Type B pancreatic cell (in vitro differentiated cells): ENCODE data around the gene COL8A2. TPM values are rescaled to one million over a fixed set of nuclear protein-coding genes. Genes with fewer than 3 reads are reported as not detected.

ENCODE experiments used
- DNase-seq: peaks from one replicate; pipeline ENCODE4 v3.0.0; 2021; ENCODE audit warnings: mixed read lengths; ENCODE audit not compliant: unreplicated experiment; ENCODE audit errors: extremely low spot score
- H3K27ac Mint-ChIP-seq: 2 replicates; pipeline ENCODE4 v1.8.0; 2021; ENCODE audit warnings: mild to moderate bottlenecking, mixed read lengths
- H3K27me3 Mint-ChIP-seq: 2 replicates; pipeline ENCODE4 v1.8.0; 2021; ENCODE audit warnings: mixed read lengths
- H3K36me3 Mint-ChIP-seq: 2 replicates; pipeline ENCODE4 v1.8.0; 2021; ENCODE audit warnings: mixed read lengths
- H3K4me1 Mint-ChIP-seq: one replicate; pipeline ENCODE4 v1.8.0; 2021; ENCODE audit warnings: mixed read lengths; ENCODE audit not compliant: unreplicated experiment
- H3K4me3 Mint-ChIP-seq: 2 replicates; pipeline ENCODE4 v1.8.0; 2021; ENCODE audit warnings: mild to moderate bottlenecking, mixed read lengths
- H3K9me3 Mint-ChIP-seq: 2 replicates; pipeline ENCODE4 v1.8.0; 2021; ENCODE audit warnings: mixed read lengths
- total RNA-seq: library from RNA; stranded (reverse); gene quantifications from 2 replicates; pipeline ENCODE4 v1.2.1, GENCODE V29; 2021; ENCODE audit warnings: low replicate concordance
- TF ChIP-seq, protein P1 (sequence below): fragments of 200-600 bp; sonication (generic); conservative IDR thresholded peaks from 2 replicates; pipeline ENCODE4 v1.5.0; 2021; ENCODE audit warnings: antibody characterized with exemption, mild to moderate bottlenecking

The COL8A2 gene
- total RNA-seq, 1 donor from 2014 or later: 2.5 TPM

DNA sequence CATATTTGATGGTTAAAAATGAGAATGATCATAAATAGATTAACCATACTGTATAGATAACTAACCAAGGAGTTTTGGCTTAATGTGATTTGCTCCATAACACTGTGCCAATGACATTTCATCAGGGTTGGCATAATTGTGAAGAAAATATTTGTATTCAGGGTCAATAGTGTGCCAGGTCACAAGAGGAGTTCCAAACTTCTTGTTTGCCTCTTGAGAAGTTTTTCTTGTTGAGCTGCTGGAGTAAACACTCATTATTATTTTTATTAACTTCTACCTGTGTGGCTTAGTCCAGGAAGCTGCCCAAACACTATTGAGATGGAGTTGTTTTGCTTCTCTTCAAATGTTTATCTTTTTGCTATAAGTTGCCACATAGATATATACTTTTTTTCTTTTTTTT is 38.4 kb upstream of the COL8A2 start:
- Mint-ChIP-seq H3K4me1 (peaks cover 48% of the 10 kb centered on the region), H3K4me3 (no peak overlapping the region), H3K36me3 (peaks cover 28% of the 10 kb centered on the region), H3K9me3 (no peaks in the 10 kb centered on the region), H3K27ac (peak overlapping the region; percentile 99), H3K27me3 (no peaks in the 10 kb centered on the region)
- TF ChIP-seq, protein P1, sequence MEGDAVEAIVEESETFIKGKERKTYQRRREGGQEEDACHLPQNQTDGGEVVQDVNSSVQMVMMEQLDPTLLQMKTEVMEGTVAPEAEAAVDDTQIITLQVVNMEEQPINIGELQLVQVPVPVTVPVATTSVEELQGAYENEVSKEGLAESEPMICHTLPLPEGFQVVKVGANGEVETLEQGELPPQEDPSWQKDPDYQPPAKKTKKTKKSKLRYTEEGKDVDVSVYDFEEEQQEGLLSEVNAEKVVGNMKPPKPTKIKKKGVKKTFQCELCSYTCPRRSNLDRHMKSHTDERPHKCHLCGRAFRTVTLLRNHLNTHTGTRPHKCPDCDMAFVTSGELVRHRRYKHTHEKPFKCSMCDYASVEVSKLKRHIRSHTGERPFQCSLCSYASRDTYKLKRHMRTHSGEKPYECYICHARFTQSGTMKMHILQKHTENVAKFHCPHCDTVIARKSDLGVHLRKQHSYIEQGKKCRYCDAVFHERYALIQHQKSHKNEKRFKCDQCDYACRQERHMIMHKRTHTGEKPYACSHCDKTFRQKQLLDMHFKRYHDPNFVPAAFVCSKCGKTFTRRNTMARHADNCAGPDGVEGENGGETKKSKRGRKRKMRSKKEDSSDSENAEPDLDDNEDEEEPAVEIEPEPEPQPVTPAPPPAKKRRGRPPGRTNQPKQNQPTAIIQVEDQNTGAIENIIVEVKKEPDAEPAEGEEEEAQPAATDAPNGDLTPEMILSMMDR: no peak
- no peak for DNase-seq

DNA sequence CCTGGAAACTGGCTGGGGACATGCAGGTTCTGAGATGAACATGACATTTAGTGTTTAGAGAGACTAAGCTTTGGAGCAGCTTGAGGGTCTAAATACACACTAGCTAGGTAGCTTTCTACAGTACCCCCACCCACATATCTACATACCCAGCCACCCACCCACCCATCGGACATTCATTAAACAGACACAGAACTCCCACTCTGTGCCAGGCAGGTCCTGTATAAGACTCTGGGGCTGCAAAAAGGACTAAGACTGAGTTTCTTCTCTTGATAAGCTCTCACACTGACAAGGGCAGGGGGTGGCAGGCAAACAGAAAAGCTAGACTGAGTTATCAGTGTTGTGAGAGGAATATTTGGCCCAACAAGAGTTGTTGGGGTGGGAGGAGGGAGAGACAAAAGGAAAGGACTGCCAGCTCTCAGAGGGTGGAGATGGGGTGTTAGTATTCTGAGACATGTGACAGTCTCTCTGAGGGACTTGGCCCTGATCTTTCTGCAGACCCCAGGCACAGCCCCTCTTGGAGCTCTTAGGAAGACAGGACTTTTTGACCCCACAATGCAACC is 37.7 kb upstream of the COL8A2 start:
- peaks cover 52% of the 10 kb centered on the region for H3K4me1 Mint-ChIP-seq
- H3K4me3 Mint-ChIP-seq: peak overlapping the region; percentile 78
- DNase-seq: no peak
- no peaks in the 10 kb centered on the region for H3K27me3 Mint-ChIP-seq
- TF ChIP-seq, protein P1: no peak
- H3K36me3 Mint-ChIP-seq: peaks cover 29% of the 10 kb centered on the region
- H3K9me3 Mint-ChIP-seq: no peaks in the 10 kb centered on the region
- peak overlapping the region; percentile 99 for H3K27ac Mint-ChIP-seq

DNA sequence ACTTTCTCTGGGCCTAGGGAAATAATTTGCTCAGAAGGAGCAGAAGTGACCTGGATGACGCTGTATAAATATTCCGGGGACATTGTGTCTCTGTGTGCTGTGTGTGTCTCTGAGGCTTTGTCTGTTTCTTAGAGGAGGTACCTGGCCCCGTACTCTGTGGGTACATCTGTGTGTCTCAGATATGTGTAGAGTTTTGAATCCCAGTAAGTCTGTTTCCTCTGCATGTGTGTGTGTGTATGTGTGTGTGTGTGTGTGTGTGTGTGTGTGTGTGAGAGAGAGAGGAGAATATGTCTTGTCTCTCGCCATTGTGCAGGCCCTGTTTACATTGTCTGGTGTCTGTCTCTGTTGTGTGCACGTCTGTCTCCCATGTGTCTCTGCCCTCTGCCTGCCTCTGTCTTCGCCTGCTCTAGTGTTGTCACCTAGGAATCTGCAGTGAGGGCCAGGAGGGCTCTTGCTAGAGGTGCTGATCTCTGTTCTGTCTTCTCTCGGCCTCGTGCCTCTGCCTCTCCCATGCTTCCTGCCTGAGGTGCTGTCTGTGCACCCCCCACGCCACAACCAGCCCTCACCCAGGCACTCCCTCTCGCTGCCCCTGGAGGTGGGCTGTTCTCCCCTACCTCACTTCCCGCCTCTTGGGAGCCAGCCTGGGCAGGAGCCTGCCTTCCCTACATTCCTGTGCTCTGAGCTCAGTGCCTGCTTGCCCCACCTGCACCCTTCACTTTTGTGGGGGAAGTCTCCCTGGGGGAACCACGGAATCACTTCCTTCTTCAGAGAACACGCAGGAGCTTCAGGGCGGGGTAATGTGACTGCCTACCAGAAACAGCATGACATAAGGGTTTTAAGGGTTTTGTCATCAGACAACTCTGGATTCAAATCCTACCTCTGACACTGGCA is 36.9 kb upstream of the COL8A2 start:
- peaks cover 54% of the 10 kb centered on the region for H3K4me1 Mint-ChIP-seq
- H3K36me3 Mint-ChIP-seq: peaks cover 25% of the 10 kb centered on the region
- no peaks in the 10 kb centered on the region for H3K27me3 Mint-ChIP-seq
- DNase-seq: no peak
- TF ChIP-seq, protein P1: no peak
- no peaks in the 10 kb centered on the region for H3K9me3 Mint-ChIP-seq
- H3K27ac Mint-ChIP-seq: peak overlapping the region; percentile 99
- peak overlapping the region; percentile 78 for H3K4me3 Mint-ChIP-seq

DNA sequence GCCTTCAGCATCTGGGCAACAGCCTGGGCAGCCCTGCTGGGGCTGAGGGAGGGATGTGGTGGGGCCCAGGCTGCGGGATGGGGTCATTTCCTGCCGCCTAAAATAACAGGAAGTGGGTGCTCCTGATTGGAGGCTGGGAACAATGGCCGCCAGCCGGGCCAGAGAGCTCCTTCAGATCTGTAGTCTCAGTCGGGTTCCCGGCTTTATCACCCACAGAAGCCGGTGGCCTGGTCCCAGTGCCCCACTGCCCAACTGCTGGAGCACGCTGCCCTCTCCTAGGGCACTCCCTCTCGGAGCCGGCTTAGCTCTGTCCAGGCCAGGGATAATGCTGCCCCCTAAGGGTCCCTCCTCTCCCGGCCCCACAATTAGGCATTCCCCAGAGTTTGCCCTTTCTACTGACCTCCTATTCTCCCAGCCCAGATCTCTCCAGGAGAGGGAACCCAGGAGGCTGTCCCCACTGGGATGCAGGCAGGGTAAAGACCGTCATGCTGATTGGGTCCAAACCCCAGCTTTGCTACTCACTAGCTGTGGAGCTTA is 36.0 kb upstream of the COL8A2 start:
- H3K9me3 Mint-ChIP-seq: no peaks in the 10 kb centered on the region
- no peak for DNase-seq
- H3K4me3 Mint-ChIP-seq: peak overlapping the region; percentile 78
- H3K27ac Mint-ChIP-seq: peak overlapping the region; percentile 99
- peaks cover 50% of the 10 kb centered on the region for H3K4me1 Mint-ChIP-seq
- TF ChIP-seq, protein P1: peak; percentile 56
- no peaks in the 10 kb centered on the region for H3K27me3 Mint-ChIP-seq
- H3K36me3 Mint-ChIP-seq: peaks cover 21% of the 10 kb centered on the region

DNA sequence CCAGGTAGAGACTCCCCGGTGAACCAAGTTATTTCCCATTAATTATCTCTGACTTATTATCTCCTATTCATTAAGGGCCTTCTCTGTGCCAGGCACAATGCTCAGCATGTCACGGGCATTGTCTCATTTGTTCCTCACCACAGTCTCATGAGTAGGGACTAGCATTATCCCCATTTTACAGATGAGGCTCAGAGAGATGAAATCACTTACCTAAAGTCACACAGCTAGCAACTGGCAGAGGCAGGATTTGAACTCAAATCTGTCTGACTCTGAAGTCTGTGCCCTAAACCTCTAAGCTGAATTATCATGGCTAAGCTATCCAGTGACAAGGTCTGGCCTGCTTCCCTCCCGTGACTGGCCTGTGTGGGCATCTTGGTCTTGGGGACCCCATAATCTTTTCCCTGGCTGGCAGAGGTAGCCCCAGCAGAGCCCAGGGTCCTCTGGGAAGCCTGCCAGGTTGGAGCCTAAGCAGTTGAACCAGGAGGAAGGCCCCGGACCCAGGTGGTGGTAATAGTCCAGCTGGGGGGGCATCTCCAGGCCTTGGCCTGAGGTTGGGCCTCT is 35.4 kb upstream of the COL8A2 start:
- Mint-ChIP-seq H3K9me3 (no peaks in the 10 kb centered on the region), H3K27me3 (no peaks in the 10 kb centered on the region), H3K4me3 (peak overlapping the region; percentile 47), H3K27ac (peak overlapping the region; percentile 50), H3K36me3 (peaks cover 21% of the 10 kb centered on the region), H3K4me1 (peaks cover 50% of the 10 kb centered on the region)
- no peak for DNase-seq
- TF ChIP-seq, protein P1: no peak
